SH-SY5Y (cell line): ENCODE data around the gene TLR7.

Experiments
- GATA2 ChIP-seq: IDR thresholded peaks from 2 replicates; pipeline ENCODE4 v1.6.1; 2011; ENCODE audit warnings: mild to moderate bottlenecking, low read depth, low read length
- GATA3 ChIP-seq: IDR thresholded peaks from 2 replicates; pipeline ENCODE4 v1.6.1; 2011; ENCODE audit warnings: low read depth, mild to moderate bottlenecking, low read length, moderate library complexity

- TF ChIP-seq GATA2 (no peak), GATA3 (no peak)
Observed at GRCh38 chrX:12894074-12895030, 27.5 kb downstream of the TLR7 start.
